NCI-H146 treated with DMSO at 0.1 percent for 48 hours (cell line): ENCODE measurements around the gene IFFO2.

Experiments
- DNase-seq: peaks from one replicate; lab custom pipeline; 2025; ENCODE audit not compliant: unreplicated experiment; lab: John Stamatoyannopoulos, UW

IFFO2 gene

GRCh38 chr1:18856435-18856834, 100.0 kb downstream of the IFFO2 start:
- no peak for DNase-seq

- DNase-seq = no peak
These were observed 100.9 kb downstream of the IFFO2 start for GRCh38 chr1:18855573-18855972.

GRCh38 chr1:18854331-18855025, 102.0 kb downstream of the IFFO2 start:
- no peak for DNase-seq
